Neural cell (in vitro differentiated cells): ENCODE results near the gene SH3TC1. TPM values are rescaled to one million over a fixed set of nuclear protein-coding genes. Genes with fewer than 3 reads are reported as not detected.

Experiments
- H2AFZ ChIP-seq: fragments of 200-600, 300-800 bp; sonication (generic), shearing (Covaris generic); 2 replicates; pipeline ENCODE4 v1.6.0; 2014; ENCODE audit warnings: low read depth, mild to moderate bottlenecking, antibody characterized with exemption, low read length, moderate library complexity
- H3F3A ChIP-seq: fragments of 200-600 bp; shearing (Covaris generic); 2 replicates; pipeline ENCODE4 v1.6.1; 2016; ENCODE audit warnings: mild to moderate bottlenecking, moderate library complexity, mixed read lengths, antibody characterized with exemption, low read length; ENCODE audit not compliant: insufficient read depth, poor library complexity, severe bottlenecking
- H3K27ac ChIP-seq: fragments of 200-600, 300-800 bp; sonication (generic), shearing (Covaris generic); 2 replicates; pipeline ENCODE4 v1.5.1; 2014; ENCODE audit warnings: mild to moderate bottlenecking, low read length, moderate library complexity
- H3K27me3 ChIP-seq: fragments of 300-800, 200-600 bp; sonication (generic), shearing (Covaris generic); 2 replicates; pipeline ENCODE4 v1.6.0; 2014; ENCODE audit warnings: mild to moderate bottlenecking, low read depth, low read length, moderate library complexity; ENCODE audit not compliant: insufficient read depth
- H3K36me3 ChIP-seq: fragments of 300-800, 200-600 bp; sonication (generic), shearing (Covaris generic); 2 replicates; pipeline ENCODE4 v1.5.1; 2014; ENCODE audit warnings: mild to moderate bottlenecking, antibody characterized with exemption, low read length, moderate library complexity; ENCODE audit not compliant: insufficient read depth
- H3K4me2 ChIP-seq: fragments of 300-800, 200-600 bp; sonication (generic), shearing (Covaris generic); 2 replicates; pipeline ENCODE4 v1.6.0; 2014; ENCODE audit warnings: mild to moderate bottlenecking, low read length
- H3K4me3 ChIP-seq: fragments of 300-800, 200-600 bp; sonication (generic), shearing (Covaris generic); 2 replicates; pipeline ENCODE4 v1.5.1; 2014; ENCODE audit warnings: mild to moderate bottlenecking, low read length, moderate library complexity
- H3K79me2 ChIP-seq: fragments of 200-600 bp; shearing (Covaris generic); replicated peaks from 2 replicates; pipeline ENCODE4 v1.6.0; 2014; ENCODE audit warnings: mild to moderate bottlenecking, low read length, moderate library complexity; ENCODE audit not compliant: insufficient read depth
- H3K9ac ChIP-seq: fragments of 300-800, 200-600 bp; sonication (generic), shearing (Covaris generic); 2 replicates; pipeline ENCODE4 v1.6.1; 2016; ENCODE audit warnings: mild to moderate bottlenecking, low read length, mixed read lengths
- H3K9me2 ChIP-seq: fragments of 200-600 bp; shearing (Covaris generic); 2 replicates; pipeline ENCODE4 v1.6.1; 2016; ENCODE audit warnings: mild to moderate bottlenecking, low read length, mixed read lengths; ENCODE audit not compliant: insufficient read depth
- H3K9me3 ChIP-seq: fragments of 200-600, 300-800 bp; sonication (generic), shearing (Covaris generic); 2 replicates; pipeline ENCODE4 v1.6.1; 2016; ENCODE audit warnings: mild to moderate bottlenecking, mixed run types, low read length, moderate library complexity, mixed read lengths
- H4K20me1 ChIP-seq: fragments of 200-600 bp; shearing (Covaris generic); 2 replicates; pipeline ENCODE4 v1.6.1; 2016; ENCODE audit warnings: mild to moderate bottlenecking, mixed run types; ENCODE audit not compliant: insufficient read depth
- EP300 ChIP-seq: fragments of 450-650 bp; conservative IDR thresholded peaks from 2 replicates; pipeline ENCODE4 v1.6.1; 2014; ENCODE audit warnings: antibody characterized with exemption, mild to moderate bottlenecking, moderate library complexity; ENCODE audit not compliant: poor library complexity, severe bottlenecking
- EZH2 ChIP-seq: fragments of 200-600, 300-800 bp; shearing (Covaris generic), sonication (generic); IDR thresholded peaks from 2 replicates; pipeline ENCODE4 v1.6.1; 2014; ENCODE audit warnings: antibody characterized with exemption, low read length, borderline replicate concordance, mild to moderate bottlenecking; ENCODE audit not compliant: insufficient read depth, poor library complexity, severe bottlenecking
- MXI1 ChIP-seq: fragments of 450-650 bp; conservative IDR thresholded peaks from 2 replicates; pipeline ENCODE4 v1.6.1; 2014; ENCODE audit warnings: antibody characterized with exemption, mild to moderate bottlenecking; ENCODE audit not compliant: poor library complexity, severe bottlenecking
- POLR2AphosphoS5 ChIP-seq: IDR thresholded peaks from 2 replicates; pipeline ENCODE4 v1.6.1; 2012
- RAD21 ChIP-seq: fragments of 450-650 bp; conservative IDR thresholded peaks from 2 replicates; pipeline ENCODE4 v1.6.1; 2014; ENCODE audit warnings: antibody characterized with exemption, mild to moderate bottlenecking, moderate library complexity
- SMC3 ChIP-seq: fragments of 450-650 bp; conservative IDR thresholded peaks from 2 replicates; pipeline ENCODE4 v1.6.1; 2014; ENCODE audit warnings: antibody characterized with exemption, mild to moderate bottlenecking, moderate library complexity; ENCODE audit not compliant: poor library complexity
- TAF1 ChIP-seq: IDR thresholded peaks from 2 replicates; pipeline ENCODE4 v1.6.1; 2012; ENCODE audit warnings: low read depth
- polyA plus RNA-seq: library from polyadenylated mRNA; depleted of rRNA; stranded (reverse); fragments of >200 nt; gene quantifications from 2 replicates; pipeline ENCODE4 v1.2.3, GENCODE V29; 2014
- TF ChIP-seq, protein P1 (sequence below): fragments of 450-650 bp; IDR thresholded peaks from 2 replicates; pipeline ENCODE4 v1.5.1; 2014; ENCODE audit warnings: antibody characterized with exemption, mild to moderate bottlenecking, moderate library complexity; ENCODE audit not compliant: poor library complexity, severe bottlenecking
- TF ChIP-seq, protein P2 (sequence below): IDR thresholded peaks from 2 replicates; pipeline ENCODE4 v1.6.1; 2012; ENCODE audit warnings: borderline replicate concordance

SH3TC1 gene
- polyA plus RNA-seq, 1 donor from 2014 or later: not detected

DNA sequence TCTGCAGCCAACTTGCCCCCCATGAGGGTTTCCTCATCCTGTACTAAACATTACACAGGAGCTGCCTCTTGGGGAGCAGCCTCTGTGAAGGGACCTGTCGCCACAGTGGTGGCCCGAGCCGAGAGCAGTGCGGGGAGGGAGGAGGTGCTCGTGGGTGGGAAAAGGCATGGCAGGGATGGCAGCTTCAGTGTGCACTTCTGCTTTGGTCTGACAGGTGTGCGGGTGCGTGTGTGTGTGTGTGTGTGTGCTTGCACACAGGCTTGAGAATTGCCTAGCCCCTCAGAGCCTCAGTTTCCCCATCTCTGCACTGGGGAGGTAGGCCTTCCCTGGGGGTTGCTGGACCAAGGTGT is 3.9 kb downstream of the SH3TC1 start:
- no peak overlapping the region for H2AFZ ChIP-seq
- H3K79me2 ChIP-seq: no peaks in the 10 kb centered on the region
- no peaks in the 10 kb centered on the region for H3K36me3 ChIP-seq
- H3K4me2 ChIP-seq: no peak overlapping the region
- no peaks in the 10 kb centered on the region for H4K20me1 ChIP-seq
- no peaks in the 10 kb centered on the region for H3K27me3 ChIP-seq
- no peaks in the 10 kb centered on the region for H3K9me3 ChIP-seq
- H3K27ac ChIP-seq: no peak overlapping the region
- H3K9me2 ChIP-seq: no peaks in the 10 kb centered on the region
- no peaks in the 10 kb centered on the region for H3F3A ChIP-seq
- no peak overlapping the region for H3K9ac ChIP-seq
- no peak overlapping the region for H3K4me3 ChIP-seq
- TF ChIP-seq RAD21 (no peak), MXI1 (no peak)
- TF ChIP-seq, protein P1, sequence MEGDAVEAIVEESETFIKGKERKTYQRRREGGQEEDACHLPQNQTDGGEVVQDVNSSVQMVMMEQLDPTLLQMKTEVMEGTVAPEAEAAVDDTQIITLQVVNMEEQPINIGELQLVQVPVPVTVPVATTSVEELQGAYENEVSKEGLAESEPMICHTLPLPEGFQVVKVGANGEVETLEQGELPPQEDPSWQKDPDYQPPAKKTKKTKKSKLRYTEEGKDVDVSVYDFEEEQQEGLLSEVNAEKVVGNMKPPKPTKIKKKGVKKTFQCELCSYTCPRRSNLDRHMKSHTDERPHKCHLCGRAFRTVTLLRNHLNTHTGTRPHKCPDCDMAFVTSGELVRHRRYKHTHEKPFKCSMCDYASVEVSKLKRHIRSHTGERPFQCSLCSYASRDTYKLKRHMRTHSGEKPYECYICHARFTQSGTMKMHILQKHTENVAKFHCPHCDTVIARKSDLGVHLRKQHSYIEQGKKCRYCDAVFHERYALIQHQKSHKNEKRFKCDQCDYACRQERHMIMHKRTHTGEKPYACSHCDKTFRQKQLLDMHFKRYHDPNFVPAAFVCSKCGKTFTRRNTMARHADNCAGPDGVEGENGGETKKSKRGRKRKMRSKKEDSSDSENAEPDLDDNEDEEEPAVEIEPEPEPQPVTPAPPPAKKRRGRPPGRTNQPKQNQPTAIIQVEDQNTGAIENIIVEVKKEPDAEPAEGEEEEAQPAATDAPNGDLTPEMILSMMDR: no peak

DNA sequence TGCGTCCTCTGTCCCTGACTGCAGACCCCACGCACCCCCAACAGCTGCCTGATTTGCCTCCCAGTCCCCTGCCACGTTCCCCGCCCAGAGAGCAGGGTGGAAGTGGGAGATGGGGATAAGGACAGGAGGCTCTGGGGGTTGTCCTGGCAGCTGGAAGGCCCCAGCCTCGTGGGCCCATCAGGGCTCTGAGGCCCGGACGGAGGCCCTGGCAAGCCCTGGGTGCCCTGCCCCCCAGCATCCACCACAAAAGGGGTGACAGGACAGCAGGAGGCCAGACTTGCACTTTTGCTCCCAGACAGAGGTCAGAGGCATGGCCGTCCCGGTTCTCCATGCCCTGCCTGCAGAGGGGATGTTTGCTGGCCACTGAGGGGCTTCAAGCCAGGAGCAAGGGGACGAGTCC is 4.7 kb downstream of the SH3TC1 start:
- Histone ChIP-seq H3K27me3 (no peaks in the 10 kb centered on the region), H3K36me3 (no peaks in the 10 kb centered on the region), H3K79me2 (no peaks in the 10 kb centered on the region), H3K9ac (no peak overlapping the region), H3K9me3 (no peaks in the 10 kb centered on the region), H3K27ac (no peak overlapping the region), H4K20me1 (no peaks in the 10 kb centered on the region), H3K4me2 (no peak overlapping the region), H3F3A (no peaks in the 10 kb centered on the region), H2AFZ (no peak overlapping the region), H3K4me3 (no peak overlapping the region), H3K9me2 (no peaks in the 10 kb centered on the region)
- TF ChIP-seq SMC3: no peak
- TF ChIP-seq POLR2AphosphoS5: no peak
- no peak for TF ChIP-seq RAD21
- no peak for TF ChIP-seq EZH2
- TF ChIP-seq MXI1: no peak
- TF ChIP-seq, protein P2, sequence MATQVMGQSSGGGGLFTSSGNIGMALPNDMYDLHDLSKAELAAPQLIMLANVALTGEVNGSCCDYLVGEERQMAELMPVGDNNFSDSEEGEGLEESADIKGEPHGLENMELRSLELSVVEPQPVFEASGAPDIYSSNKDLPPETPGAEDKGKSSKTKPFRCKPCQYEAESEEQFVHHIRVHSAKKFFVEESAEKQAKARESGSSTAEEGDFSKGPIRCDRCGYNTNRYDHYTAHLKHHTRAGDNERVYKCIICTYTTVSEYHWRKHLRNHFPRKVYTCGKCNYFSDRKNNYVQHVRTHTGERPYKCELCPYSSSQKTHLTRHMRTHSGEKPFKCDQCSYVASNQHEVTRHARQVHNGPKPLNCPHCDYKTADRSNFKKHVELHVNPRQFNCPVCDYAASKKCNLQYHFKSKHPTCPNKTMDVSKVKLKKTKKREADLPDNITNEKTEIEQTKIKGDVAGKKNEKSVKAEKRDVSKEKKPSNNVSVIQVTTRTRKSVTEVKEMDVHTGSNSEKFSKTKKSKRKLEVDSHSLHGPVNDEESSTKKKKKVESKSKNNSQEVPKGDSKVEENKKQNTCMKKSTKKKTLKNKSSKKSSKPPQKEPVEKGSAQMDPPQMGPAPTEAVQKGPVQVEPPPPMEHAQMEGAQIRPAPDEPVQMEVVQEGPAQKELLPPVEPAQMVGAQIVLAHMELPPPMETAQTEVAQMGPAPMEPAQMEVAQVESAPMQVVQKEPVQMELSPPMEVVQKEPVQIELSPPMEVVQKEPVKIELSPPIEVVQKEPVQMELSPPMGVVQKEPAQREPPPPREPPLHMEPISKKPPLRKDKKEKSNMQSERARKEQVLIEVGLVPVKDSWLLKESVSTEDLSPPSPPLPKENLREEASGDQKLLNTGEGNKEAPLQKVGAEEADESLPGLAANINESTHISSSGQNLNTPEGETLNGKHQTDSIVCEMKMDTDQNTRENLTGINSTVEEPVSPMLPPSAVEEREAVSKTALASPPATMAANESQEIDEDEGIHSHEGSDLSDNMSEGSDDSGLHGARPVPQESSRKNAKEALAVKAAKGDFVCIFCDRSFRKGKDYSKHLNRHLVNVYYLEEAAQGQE: no peak
- TF ChIP-seq, protein P1: no peak
- TF ChIP-seq EP300: no peak
- no peak for TF ChIP-seq TAF1
